CD8-positive, alpha-beta memory T cell (primary cell): ENCODE results near the gene S100PBP. TPM values are rescaled to one million over a fixed set of nuclear protein-coding genes. Genes with fewer than 3 reads are reported as not detected.

Experiments
- polyA plus RNA-seq: library from polyadenylated mRNA; unstranded; fragments of 300-500 nt; fragmentation: Illumina TruSeq; gene quantifications from one replicate; pipeline ENCODE4 v1.2.3, GENCODE V29; 2021
- total RNA-seq, 2 experiments: library from RNA; stranded (reverse); gene quantifications; one replicate each; pipeline ENCODE4 v1.2.3, GENCODE V29; 2021

Gene S100PBP
- total and polyA plus RNA-seq, 3 experiments from 2014 or later: 17.3 to 30.6 (median 28.6) TPM

Other genes with a start within 250 kb of the S100PBP start
- gene ZBTB8OS, start 167.1 kb upstream of the S100PBP start, total RNA-seq: 10 to 100 TPM; 79.4 to 79.9 TPM
- gene ZBTB8OS, start 167.1 kb upstream of the S100PBP start, polyA plus RNA-seq: 76.7 TPM
- gene RBBP4, start 166.4 kb upstream of the S100PBP start, total RNA-seq: 100 to 1,000 TPM; 289 to 301 TPM
- gene RBBP4, start 166.4 kb upstream of the S100PBP start, polyA plus RNA-seq: 241 TPM
- gene SYNC, start 114.9 kb upstream of the S100PBP start, total RNA-seq: not detected
- gene SYNC, start 114.9 kb upstream of the S100PBP start, polyA plus RNA-seq: not detected
- gene YARS1, start 295 bp upstream of the S100PBP start, total RNA-seq: 100 to 1,000 TPM; 205 to 219 TPM
- 131 TPM for gene YARS1, start 295 bp upstream of the S100PBP start, polyA plus RNA-seq
- not detected for gene FNDC5, start 53.3 kb downstream of the S100PBP start, total RNA-seq
- gene FNDC5, start 53.3 kb downstream of the S100PBP start, polyA plus RNA-seq: 0.77 TPM
- gene HPCA, start 68.8 kb downstream of the S100PBP start, total RNA-seq: not detected
- not detected for gene HPCA, start 68.8 kb downstream of the S100PBP start, polyA plus RNA-seq
- 1 to 10 TPM; 2.5 to 2.6 TPM for gene TMEM54, start 83.7 kb downstream of the S100PBP start, total RNA-seq
- gene TMEM54, start 83.7 kb downstream of the S100PBP start, polyA plus RNA-seq: not detected
- 10 to 100 TPM; 39.6 to 39.9 TPM for gene RNF19B, start 147.2 kb downstream of the S100PBP start, total RNA-seq
- gene RNF19B, start 147.2 kb downstream of the S100PBP start, polyA plus RNA-seq: 4.3 TPM
- gene AK2, start 219.2 kb downstream of the S100PBP start, total RNA-seq: 100 to 1,000 TPM; 288 to 305 TPM
- gene AK2, start 219.2 kb downstream of the S100PBP start, polyA plus RNA-seq: 110 TPM